Measurements from ENCODE around the gene FOXRED1. TPM values are rescaled to one million over a fixed set of nuclear protein-coding genes. Genes with fewer than 3 reads are reported as not detected.

FOXRED1 gene
- total RNA-seq, 1 donor from 2014 or later = 11.2 TPM

DNA sequence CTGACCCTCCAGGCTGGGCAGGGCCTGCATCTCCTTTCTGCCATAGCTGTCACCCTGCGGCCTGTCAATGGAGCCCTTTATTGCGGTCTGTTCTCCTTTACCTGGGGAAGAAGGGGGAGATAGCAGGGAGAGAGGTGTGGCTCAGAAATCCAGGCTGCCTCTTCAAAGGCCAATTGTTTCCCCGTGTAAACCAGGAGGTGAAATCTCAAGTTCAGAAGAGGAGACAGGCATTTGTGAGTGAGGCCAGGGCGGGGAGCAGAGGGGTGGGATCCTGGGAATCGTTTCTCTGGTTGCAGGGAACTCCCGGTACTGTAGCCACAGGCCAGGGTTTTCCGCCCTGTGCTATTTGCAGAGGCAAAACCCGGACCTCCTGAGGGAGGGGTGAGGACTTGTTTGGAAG is 44.0 kb downstream of the FOXRED1 start:
- no peak for DNase-seq

DNA sequence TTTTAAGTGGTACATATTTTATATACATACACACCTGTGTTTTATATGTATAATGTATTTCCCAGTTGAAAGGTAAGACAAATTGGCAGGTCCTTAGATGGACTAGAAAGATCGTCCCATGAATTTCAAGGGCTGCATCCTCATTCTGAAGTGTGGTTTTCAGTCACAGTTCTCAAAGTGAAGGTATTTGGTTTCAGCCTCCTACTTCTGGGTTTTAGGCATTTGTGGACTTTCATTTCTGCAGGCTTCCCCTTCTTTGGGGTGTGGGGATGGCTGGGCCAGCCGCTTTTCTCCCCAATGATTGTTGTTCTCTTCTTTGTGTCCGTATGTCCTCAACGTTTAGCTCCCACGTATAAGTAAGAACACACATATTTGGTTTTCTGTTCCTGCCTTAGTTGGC is 44.9 kb downstream of the FOXRED1 start:
- no peak for DNase-seq

DNA sequence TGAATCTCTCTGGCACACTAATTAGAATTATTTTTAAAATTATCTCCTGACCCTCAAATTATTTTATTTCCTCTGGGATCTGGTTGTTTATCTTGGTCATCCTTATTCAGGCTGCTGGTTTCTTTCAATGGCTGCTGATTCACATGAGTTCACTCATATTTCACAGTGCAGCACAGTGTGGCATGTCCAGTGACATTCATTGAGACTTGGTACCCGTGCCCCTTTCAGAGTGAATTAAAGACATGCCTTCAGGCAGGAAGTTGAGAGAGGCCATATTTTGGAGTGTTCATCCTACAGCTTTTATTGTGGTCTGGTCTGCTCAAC is 48.4 kb downstream of the FOXRED1 start:
- DNase-seq = no peak

DNA sequence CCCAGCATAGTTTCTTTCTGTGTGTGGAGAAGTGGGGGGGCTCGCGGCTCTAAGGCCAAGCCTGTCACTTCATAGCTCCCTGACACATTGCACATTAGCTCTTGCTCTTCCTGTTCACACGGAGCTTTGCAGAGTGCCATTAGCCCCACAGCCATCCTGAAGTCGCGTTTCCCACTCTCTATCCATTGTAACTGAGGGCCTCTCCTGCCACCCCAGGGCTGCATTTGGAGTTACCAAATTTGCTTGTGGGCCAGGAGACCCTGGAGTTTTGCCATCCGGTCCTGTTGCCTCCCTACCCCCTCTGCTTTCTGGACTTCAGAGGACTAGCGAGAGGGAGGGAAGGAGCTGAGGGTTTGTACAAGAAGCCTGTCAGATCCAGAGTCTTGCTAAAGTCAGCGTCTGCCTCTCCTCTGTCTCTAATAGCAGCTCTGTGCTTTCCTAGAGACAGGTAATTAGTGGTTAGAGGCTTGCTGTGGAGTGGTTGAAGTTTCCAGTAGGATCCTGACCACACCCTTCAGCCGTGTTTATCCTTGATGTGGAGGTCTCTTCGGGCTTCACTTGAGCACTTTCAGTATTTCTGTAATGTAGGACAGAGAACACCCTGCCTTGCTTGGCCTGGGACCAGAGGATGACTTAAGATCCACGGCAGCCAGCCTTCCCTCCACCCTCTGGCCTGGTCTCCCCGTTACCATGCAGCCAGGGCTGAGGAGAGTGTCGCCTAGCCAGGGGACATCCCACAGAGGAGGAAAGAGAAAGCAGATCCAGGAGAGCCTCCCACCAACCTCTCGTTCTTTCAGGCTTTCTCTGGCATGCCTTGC is 49.0 kb downstream of the FOXRED1 start:
- DNase-seq = no peak

DNA sequence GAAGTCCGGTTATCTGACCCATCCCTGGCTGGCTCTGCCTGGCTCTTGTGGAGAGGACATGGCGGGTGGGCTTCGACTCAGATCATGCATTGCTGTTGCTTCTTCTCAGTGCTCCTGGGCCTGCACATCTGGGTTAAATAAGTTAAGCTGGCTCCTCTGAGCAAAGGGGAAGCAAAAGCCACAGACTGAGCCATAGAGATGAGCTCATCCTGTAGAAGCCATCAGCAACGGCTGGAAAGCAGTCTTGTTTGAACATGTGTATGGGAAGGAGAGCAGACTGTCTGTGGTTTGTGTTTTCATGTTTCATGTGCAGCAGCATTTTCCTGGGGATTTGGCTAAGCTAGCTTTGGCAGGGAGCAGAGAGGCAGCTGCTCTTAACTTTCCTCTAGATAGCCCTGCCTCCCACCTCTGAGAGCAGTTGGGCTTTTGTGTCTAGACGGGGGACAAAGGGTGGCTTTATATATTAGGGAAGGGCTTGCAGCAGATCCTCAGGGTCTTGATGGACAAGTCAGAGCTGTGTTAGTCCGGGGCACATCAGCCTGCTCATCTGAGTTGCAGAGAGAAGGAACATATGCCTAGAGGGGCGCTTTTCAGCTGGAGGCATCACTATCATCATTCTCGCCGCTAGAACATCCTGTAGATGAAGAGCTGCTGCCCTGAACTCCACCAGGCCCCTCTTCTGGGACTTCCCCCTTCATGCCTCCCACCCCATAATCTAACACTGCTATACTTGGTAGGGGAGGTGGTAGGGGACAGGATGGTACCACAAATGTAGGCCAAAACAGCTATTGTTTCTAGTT is 49.8 kb downstream of the FOXRED1 start:
- no peak for DNase-seq

DNA sequence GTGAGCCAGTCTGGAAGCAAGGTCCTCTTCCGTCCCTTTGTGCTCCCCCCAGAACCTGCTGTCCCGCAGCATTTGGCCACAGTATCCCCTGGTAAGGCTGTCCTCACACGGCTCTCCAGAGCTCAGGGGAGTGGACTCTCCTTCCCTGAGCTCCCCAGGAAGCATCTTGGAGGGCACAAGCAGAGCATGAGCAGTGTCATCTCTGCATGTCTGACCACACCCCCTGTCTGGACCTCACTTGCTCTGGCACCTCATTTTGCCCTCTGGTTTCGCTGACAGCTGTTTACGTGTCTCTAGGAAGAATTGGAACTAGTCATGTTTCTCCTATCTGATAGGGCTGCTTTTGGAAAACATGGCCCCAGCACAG is 50.4 kb downstream of the FOXRED1 start:
- no peak for DNase-seq

DNA sequence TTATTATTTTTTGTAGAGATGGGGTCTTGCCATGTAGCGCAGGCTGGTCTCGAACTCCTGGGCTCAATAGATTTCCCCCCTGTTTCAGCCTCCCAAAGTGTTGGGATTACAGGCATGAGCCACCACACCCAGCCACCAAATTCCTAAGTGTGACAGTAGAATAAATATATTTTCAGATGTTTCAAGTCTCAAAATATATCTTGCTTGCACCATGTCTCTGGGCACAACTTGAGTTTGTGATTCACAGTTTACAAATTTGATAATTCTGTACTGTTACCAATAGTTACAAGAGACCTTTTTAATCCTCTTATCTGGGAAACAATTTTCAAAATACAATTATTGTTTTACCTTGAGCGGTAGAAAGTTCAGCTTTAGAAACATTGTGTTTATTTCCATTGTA is 54.0 kb downstream of the FOXRED1 start:
- DNase-seq = no peak

DNA sequence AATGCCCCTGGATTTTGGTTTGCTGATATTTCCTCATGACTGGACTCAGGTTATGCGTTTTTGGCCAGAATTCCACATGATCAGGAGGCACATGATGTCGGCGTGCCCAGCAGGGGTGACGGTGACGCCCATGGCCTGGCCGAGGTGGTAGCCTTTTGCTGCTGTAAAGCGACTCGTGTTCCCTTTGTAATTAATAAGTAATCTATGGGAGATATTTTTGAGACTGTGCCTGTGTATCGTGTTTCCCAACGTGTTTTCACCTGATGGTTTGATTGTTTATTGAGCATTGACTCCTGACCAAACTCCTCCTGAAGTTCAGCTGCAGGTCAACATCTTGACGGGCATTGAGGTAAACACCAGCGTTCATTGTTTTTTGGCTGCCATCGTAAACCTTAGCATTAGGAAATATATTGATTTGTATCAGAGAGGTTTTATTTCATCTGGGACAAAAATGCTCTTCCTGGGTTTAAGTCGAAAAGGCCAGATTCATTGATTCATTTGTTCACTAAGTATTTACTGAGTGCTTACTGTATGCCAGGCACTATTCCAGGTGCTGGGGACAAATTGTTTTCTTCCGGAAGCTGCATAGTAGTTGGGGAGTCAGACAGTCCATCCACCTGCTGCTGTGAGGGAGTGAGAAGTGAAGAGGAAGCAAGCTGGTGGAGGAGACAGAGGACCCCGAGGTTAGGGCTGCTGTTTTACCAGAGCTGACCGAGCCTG is 58.5 kb downstream of the FOXRED1 start:
- no peak for DNase-seq

Other genes with a start within 250 kb of the FOXRED1 start
- 3.6 and 4.0 TPM in 2 replicates for gene CDON, start 206.3 kb upstream of the FOXRED1 start, total RNA-seq
- gene RPUSD4, start 57.5 kb upstream of the FOXRED1 start, total RNA-seq = 39.7 and 41.0 TPM in 2 replicates
- gene FAM118B, start 57.4 kb upstream of the FOXRED1 start, total RNA-seq = 31.8 and 46.5 TPM in 2 replicates
- 43.9 and 85.5 TPM in 2 replicates for gene SRPRA, start 259 bp upstream of the FOXRED1 start, total RNA-seq
- 5.1 and 6.8 TPM in 2 replicates for gene TIRAP, start 13.9 kb downstream of the FOXRED1 start, total RNA-seq
- 6.6 and 11.4 TPM in 2 replicates for gene DCPS, start 34.9 kb downstream of the FOXRED1 start, total RNA-seq
- gene ST3GAL4, start 86.5 kb downstream of the FOXRED1 start, total RNA-seq = 15.8 and 16.1 TPM in 2 replicates